HepG2 (cell line): ENCODE results near the gene XPOT. TPM values are rescaled to one million over a fixed set of nuclear protein-coding genes. Genes with fewer than 3 reads are reported as not detected.

Source experiments
- ATAC-seq: fragments of 200-7000 bp; cut with Tn5 transposase; 3 replicates; pipeline ENCODE4 v1.9.1; 2020; ENCODE audit warnings: mild to moderate bottlenecking, moderate library complexity
- BruUV-seq: library from RNA; stranded (reverse); fragments of 400-500 nt; replicated peaks from 2 replicates; lab custom pipeline; 2021; lab: Mats Ljungman, UMichigan
- CTCF ChIA-PET: fragments of 300-600 bp; formaldehyde crosslinking; extraction: SDS; loops from one replicate; lab custom pipeline; 2021; ENCODE audit warnings: low total read pairs, inconsistent platforms, low intra/inter-chr PET ratio; lab: Yijun Ruan, JAX
- POLR2A ChIA-PET: fragments of 350-600 bp; sonication (Branson Sonifier 250); formaldehyde crosslinking; loops from one replicate; lab custom pipeline; 2020; ENCODE audit warnings: antibody characterized with exemption, inconsistent platforms; lab: Yijun Ruan, JAX
- DNase-seq: peaks from one replicate; pipeline ENCODE4 v3.0.0-alpha.2; 2015; ENCODE audit warnings: low spot score
- FAIRE-seq: peaks from 3 replicates; lab custom pipeline; 2011; peaks lifted over from hg19 to GRCh38; lab: Jason Lieb, UNC
- H2AFZ ChIP-seq: one replicate; pipeline ENCODE4 v1.6.1; 2011; ENCODE audit warnings: low read length, inconsistent platforms
- H3K27ac ChIP-seq: fragments of 300-600 bp; 3 replicates; pipeline ENCODE4 v1.8.0; 2011; ENCODE audit warnings: mixed run types, mild to moderate bottlenecking, mixed read lengths, low read length, inconsistent platforms; ENCODE audit not compliant: insufficient read depth; ENCODE audit errors: extremely low read length
- H3K27me3 ChIP-seq, 2 experiments: fragments of 200-600 bp in 1 of 2; 2 replicates in 1 of 2; 3 replicates in 1 of 2; pipeline versions ENCODE4 v1.6.0 to v1.8.0; 2011; ENCODE audit warnings: low read length in 2 of 2, mild to moderate bottlenecking in 2 of 2, moderate library complexity in 2 of 2, inconsistent platforms in 1 of 2; ENCODE audit not compliant: insufficient read depth in 2 of 2, control insufficient read depth in 1 of 2
- H3K36me3 ChIP-seq, 2 experiments: fragments of 200-600 bp in 1 of 2; replicated peaks in 1 of 2; 2 replicates in 1 of 2; 3 replicates in 1 of 2; pipeline versions ENCODE4 v1.5.1 to v1.8.0; 2011; ENCODE audit warnings: low read length in 2 of 2, inconsistent platforms in 1 of 2; ENCODE audit not compliant: insufficient read depth in 2 of 2, control insufficient read depth in 1 of 2
- H3K4me1 ChIP-seq: 2 replicates; pipeline ENCODE4 v1.5.1; 2012; ENCODE audit warnings: low read length, inconsistent platforms; ENCODE audit not compliant: insufficient read depth
- H3K4me2 ChIP-seq: 2 replicates; pipeline ENCODE4 v1.6.0; 2011; ENCODE audit warnings: low read depth, low read length, inconsistent platforms
- H3K4me3 ChIP-seq, 3 experiments: fragments of 200-600 bp in 1 of 3; sonication (generic), shearing (Covaris generic) in 1 of 3; replicated peaks in 1 of 3; 2 replicates each; pipeline ENCODE4 v1.5.1; 2011 to 2016; ENCODE audit warnings: low read length in 3 of 3, inconsistent platforms in 2 of 3, low read depth in 2 of 3, mild to moderate bottlenecking in 2 of 3, control low read depth in 1 of 3, mixed read lengths in 1 of 3; ENCODE audit not compliant: insufficient read depth in 1 of 3
- H3K79me2 ChIP-seq: one replicate; pipeline ENCODE4 v1.6.1; 2011; ENCODE audit warnings: low read length, inconsistent platforms; ENCODE audit not compliant: insufficient read depth
- H3K9ac ChIP-seq: 2 replicates; pipeline ENCODE4 v1.6.0; 2011; ENCODE audit warnings: mild to moderate bottlenecking, low read depth, low read length, inconsistent platforms; ENCODE audit not compliant: insufficient read depth
- H3K9me3 ChIP-seq: 2 replicates; pipeline ENCODE4 v1.5.1; 2012; ENCODE audit warnings: mild to moderate bottlenecking, low read length
- H4K20me1 ChIP-seq: 2 replicates; pipeline ENCODE4 v1.6.0; 2011; ENCODE audit warnings: inconsistent platforms, mild to moderate bottlenecking, low read length, moderate library complexity; ENCODE audit not compliant: insufficient read depth
- GLI4 ChIP-seq: sonication (generic); formaldehyde crosslinking; IDR thresholded peaks from 2 replicates; pipeline ENCODE4 v1.5.1; 2020; ENCODE audit warnings: missing genetic modification reagents, mild to moderate bottlenecking, moderate library complexity, borderline replicate concordance
- MLX ChIP-seq: IDR thresholded peaks from 2 replicates; pipeline ENCODE4 v1.6.1; 2016
- NFATC3 ChIP-seq: sonication (generic); formaldehyde crosslinking; IDR thresholded peaks from 2 replicates; pipeline ENCODE4 v1.5.1; 2020; ENCODE audit warnings: mild to moderate bottlenecking, missing genetic modification reagents
- NFE2L1 ChIP-seq: sonication (generic); formaldehyde crosslinking; IDR thresholded peaks from 2 replicates; pipeline ENCODE4 v1.4.0; 2020; ENCODE audit warnings: missing genetic modification reagents, mild to moderate bottlenecking, borderline replicate concordance
- PREB ChIP-seq: sonication (generic); formaldehyde crosslinking; IDR thresholded peaks from 2 replicates; pipeline ENCODE4 v1.4.0; 2020; ENCODE audit warnings: missing genetic modification reagents
- TAF1 ChIP-seq: sonication (generic); formaldehyde crosslinking; IDR thresholded peaks from 2 replicates; pipeline ENCODE4 v1.4.0; 2020; ENCODE audit warnings: missing genetic modification reagents
- THAP7 ChIP-seq: sonication (generic); formaldehyde crosslinking; IDR thresholded peaks from 2 replicates; pipeline ENCODE4 v1.8.1; 2023; ENCODE audit warnings: mild to moderate bottlenecking, missing genetic modification reagents
- ZFP41 ChIP-seq: sonication (generic); formaldehyde crosslinking; IDR thresholded peaks from 2 replicates; pipeline ENCODE4 v1.4.0; 2020; ENCODE audit warnings: mild to moderate bottlenecking, missing genetic modification reagents, borderline replicate concordance
- ZNF546 ChIP-seq: sonication (generic); formaldehyde crosslinking; conservative IDR thresholded peaks from 2 replicates; pipeline ENCODE4 v1.8.1; 2023; ENCODE audit warnings: mild to moderate bottlenecking, missing genetic modification reagents
- ZNF75D ChIP-seq: sonication (generic); formaldehyde crosslinking; IDR thresholded peaks from 2 replicates; pipeline ENCODE4 v1.8.1; 2023; ENCODE audit warnings: missing genetic modification reagents, mild to moderate bottlenecking, borderline replicate concordance
- in situ Hi-C: cut with HindIII; loops from 2 replicates; pipeline ENCODE4 v1.10.0; 2017; ENCODE audit warnings: low pct_unique_long_range_greater_than_20kb; ENCODE audit not compliant: extremely low pct_ligation_motif_present
- intact Hi-C: fragments of 100-400 bp; cut with micrococcal nuclease; formaldehyde crosslinking; loops from one replicate; pipeline ENCODE4 v1.10.0; 2022; ENCODE audit not compliant: unreplicated experiment
- polyA plus RNA-seq, 8 experiments: library from polyadenylated mRNA; depleted of rRNA in 3 of 8; stranded (reverse) in 7 of 8; unstranded in 1 of 8; fragments of >200 nt; fragmentation: Illumina TruSeq in 4 of 8; extraction: Trizol in 4 of 8; gene quantifications; 2 replicates each; pipeline versions ENCODE4 v1.2.1 to v1.2.3, GENCODE V29; 2011 to 2016; ENCODE audit warnings: low read depth in 4 of 8, missing spikeins in 1 of 8, mixed read lengths in 1 of 8; ENCODE audit not compliant: insufficient read depth in 1 of 8
- total RNA-seq, 5 experiments: library from RNA; depleted of rRNA; stranded (reverse); fragments of >200 nt; fragmentation: Illumina TruSeq; extraction: Trizol; gene quantifications; 2 replicates each; pipeline ENCODE4 v1.2.3, GENCODE V29; 2016; ENCODE audit warnings: low read depth in 1 of 5

Gene XPOT
- total and polyA plus RNA-seq, 2 of the 13 experiments (the other 11 are each of a cell fraction or from before 2014, with no cell fraction given): 93.8 to 102 TPM

GRCh38 chr12:64418209-64418608 lies 14.0 kb downstream of the XPOT start:
- H2AFZ ChIP-seq: no peak overlapping the region
- DNase-seq (no peak), ATAC-seq (no peak), FAIRE-seq (no peak)
- no peak overlapping the region for H3K27ac ChIP-seq
- CTCF ChIA-PET: no interaction called here
- H3K4me2 ChIP-seq: no peak overlapping the region
- no peaks in the 10 kb centered on the region for H3K4me1 ChIP-seq
- peaks cover 20 to 86% of the 10 kb centered on the region in 2 experiments for H3K36me3 ChIP-seq
- H3K27me3 ChIP-seq: no peaks in the 10 kb centered on the region
- in situ Hi-C loops: no loop called here
- no peak overlapping the region for H3K9ac ChIP-seq
- no peak overlapping the region for H3K4me3 ChIP-seq
- no peaks in the 10 kb centered on the region for H3K9me3 ChIP-seq
- H4K20me1 ChIP-seq: 0 out of 2 replicates have a peak, but pooled peaks cover 6% of the 10 kb centered on the region
- TF ChIP-seq NFE2L1 (CRISPR knock-in tag) (no peak), PREB (CRISPR knock-in tag) (no peak), GLI4 (CRISPR knock-in tag) (no peak), TAF1 (CRISPR knock-in tag) (no peak), NFATC3 (CRISPR knock-in tag) (no peak), ZNF75D (CRISPR knock-in tag) (no peak), ZNF546 (no peak), THAP7 (no peak), ZFP41 (no peak), MLX (no peak)
- POLR2A ChIA-PET: no interaction called here
- no TSS peak for BruUV-seq
- peaks cover 5% of the 10 kb centered on the region for H3K79me2 ChIP-seq
- intact Hi-C loops: no loop called here
